Liver (tissue), 3 donors: ENCODE results near the gene MMP20.

ENCODE experiments used
- ATF3 ChIP-seq: IDR thresholded peaks from 2 replicates; pipeline ENCODE4 v1.6.1; 2016; ENCODE audit warnings: antibody characterized with exemption
- CTCF ChIP-seq: fragments of 150-350 bp; IDR thresholded peaks from 2 replicates; pipeline ENCODE4 v1.5.1; 2017; ENCODE audit warnings: improper control_type of control experiment, low read depth, low read length; ENCODE audit not compliant: missing input control
- MAX ChIP-seq: IDR thresholded peaks from 2 replicates; pipeline ENCODE4 v1.6.1; 2016; ENCODE audit warnings: antibody characterized with exemption
- RAD21 ChIP-seq, 2 donors: IDR thresholded peaks; 2 replicates each; pipeline ENCODE4 v1.6.1; 2016; ENCODE audit warnings: antibody characterized with exemption in 2 of 2, mild to moderate bottlenecking in 2 of 2
- RXRA ChIP-seq, 2 donors: IDR thresholded peaks; 2 replicates each; pipeline ENCODE4 v1.6.1; 2017 to 2018; ENCODE audit warnings: antibody characterized with exemption in 2 of 2, mild to moderate bottlenecking in 1 of 2
- TAF1 ChIP-seq: conservative IDR thresholded peaks from 2 replicates; pipeline ENCODE4 v1.6.1; 2016; ENCODE audit warnings: antibody characterized with exemption, mild to moderate bottlenecking
- YY1 ChIP-seq: IDR thresholded peaks from 2 replicates; pipeline ENCODE4 v1.6.1; 2016; ENCODE audit warnings: antibody characterized with exemption, mild to moderate bottlenecking
- donor health status: healthy.
- donor health status: healthy.

GRCh38 chr11:102615077-102615893 is 9.8 kb downstream of the MMP20 start:
- peak in 1 of 2 donors; percentile 41 for TF ChIP-seq RAD21 (IDR thresholded peaks at IDR 0.05)
- no peak for TF ChIP-seq CTCF
- TF ChIP-seq RXRA (IDR thresholded peaks at IDR 0.05) = peak; percentile 28 to 70
- no peak for TF ChIP-seq YY1
- no peak for TF ChIP-seq ATF3
- TF ChIP-seq MAX = no peak
- TF ChIP-seq TAF1 = no peak
